WTC11 (cell line): ENCODE results near the gene PPP1R3E. TPM values are rescaled to one million over a fixed set of nuclear protein-coding genes. Genes with fewer than 3 reads are reported as not detected.

Experiments
- ATAC-seq: fragments of 200-7000 bp; cut with Tn5 transposase; 2 replicates; pipeline ENCODE4 v1.10.0; 2021; ENCODE audit warnings: mild to moderate bottlenecking, moderate library complexity
- CTCF ChIA-PET: fragments of 300-600 bp; sonication (Branson Sonifier 250); formaldehyde crosslinking; loops from one replicate; lab custom pipeline; 2021; ENCODE audit warnings: antibody characterized with exemption; lab: Charles Lee
- POLR2A ChIA-PET: fragments of 350-600 bp; sonication (Branson Sonifier 250); formaldehyde crosslinking; loops from one replicate; lab custom pipeline; 2021; ENCODE audit warnings: antibody characterized with exemption; lab: Charles Lee
- DNase-seq: peaks from one replicate; pipeline ENCODE4 v3.0.0; 2021; ENCODE audit warnings: low spot score
- H3K27ac Mint-ChIP-seq: 2 replicates; pipeline ENCODE4 v1.8.0; 2021; ENCODE audit warnings: mixed read lengths
- H3K27me3 Mint-ChIP-seq: 2 replicates; pipeline ENCODE4 v1.8.0; 2021; ENCODE audit warnings: low read depth, mild to moderate bottlenecking, moderate library complexity, mixed read lengths
- H3K36me3 Mint-ChIP-seq: 2 replicates; pipeline ENCODE4 v1.8.0; 2021; ENCODE audit warnings: mixed read lengths
- H3K4me1 Mint-ChIP-seq: 2 replicates; pipeline ENCODE4 v1.8.0; 2022; ENCODE audit warnings: mixed read lengths
- H3K4me3 Mint-ChIP-seq: 2 replicates; pipeline ENCODE4 v1.8.0; 2021; ENCODE audit warnings: mild to moderate bottlenecking, moderate library complexity, mixed read lengths
- H3K9me3 Mint-ChIP-seq: 2 replicates; pipeline ENCODE4 v1.8.0; 2021; ENCODE audit warnings: mixed read lengths
- CREM ChIP-seq: sonication (generic); formaldehyde crosslinking; IDR thresholded peaks from 2 replicates; pipeline ENCODE4 v1.8.1; 2022; ENCODE audit warnings: mild to moderate bottlenecking, missing genetic modification reagents, moderate library complexity
- ELF4 ChIP-seq: sonication (generic); formaldehyde crosslinking; IDR thresholded peaks from 2 replicates; pipeline ENCODE4 v1.8.1; 2022; ENCODE audit warnings: low read depth, mild to moderate bottlenecking, moderate library complexity, missing genetic modification reagents
- EMX1 ChIP-seq: fragments of 250-450 bp; sonication (Bioruptor Pico); IDR thresholded peaks from 2 replicates; pipeline ENCODE4 v1.8.0; 2021; ENCODE audit warnings: mild to moderate bottlenecking
- ESRRA ChIP-seq: sonication (generic); formaldehyde crosslinking; IDR thresholded peaks from 2 replicates; pipeline ENCODE4 v1.8.1; 2022; ENCODE audit warnings: mild to moderate bottlenecking, missing genetic modification reagents, borderline replicate concordance
- ETV6 ChIP-seq: sonication (generic); formaldehyde crosslinking; IDR thresholded peaks from 2 replicates; pipeline ENCODE4 v1.8.1; 2022; ENCODE audit warnings: mild to moderate bottlenecking, missing genetic modification reagents
- FOXJ3 ChIP-seq: sonication (generic); formaldehyde crosslinking; IDR thresholded peaks from 2 replicates; pipeline ENCODE4 v1.9.0; 2021; ENCODE audit warnings: missing genetic modification reagents, mild to moderate bottlenecking, borderline replicate concordance
- FOXP1 ChIP-seq: sonication (generic); formaldehyde crosslinking; IDR thresholded peaks from 2 replicates; pipeline ENCODE4 v1.8.0; 2022; ENCODE audit warnings: missing genetic modification reagents, mild to moderate bottlenecking, moderate library complexity, borderline replicate concordance
- GTF2I ChIP-seq: fragments of 250-450 bp; sonication (Bioruptor Pico); conservative IDR thresholded peaks from 2 replicates; pipeline ENCODE4 v1.4.0; 2021; ENCODE audit warnings: mild to moderate bottlenecking
- MYBL2 ChIP-seq: sonication (generic); formaldehyde crosslinking; IDR thresholded peaks from 2 replicates; pipeline ENCODE4 v1.8.1; 2023; ENCODE audit warnings: mild to moderate bottlenecking, moderate library complexity, missing genetic modification reagents
- NFATC4 ChIP-seq: fragments of 250-450 bp; sonication (Bioruptor Pico); IDR thresholded peaks from 2 replicates; pipeline ENCODE4 v1.9.0; 2021; ENCODE audit warnings: mild to moderate bottlenecking
- RELA ChIP-seq: sonication (generic); formaldehyde crosslinking; IDR thresholded peaks from 2 replicates; pipeline ENCODE4 v1.8.1; 2022; ENCODE audit warnings: missing genetic modification reagents, mild to moderate bottlenecking, borderline replicate concordance
- SMAD3 ChIP-seq: sonication (generic); formaldehyde crosslinking; IDR thresholded peaks from 2 replicates; pipeline ENCODE4 v1.8.0; 2022; ENCODE audit warnings: missing genetic modification reagents, mild to moderate bottlenecking, borderline replicate concordance
- SP1 ChIP-seq: sonication (generic); formaldehyde crosslinking; conservative IDR thresholded peaks from 2 replicates; pipeline ENCODE4 v1.8.1; 2022; ENCODE audit warnings: missing genetic modification reagents
- TCF7 ChIP-seq: sonication (generic); formaldehyde crosslinking; IDR thresholded peaks from 2 replicates; pipeline ENCODE4 v1.8.0; 2022; ENCODE audit warnings: mild to moderate bottlenecking, low read depth, missing genetic modification reagents, moderate library complexity
- TEAD4 ChIP-seq: sonication (generic); formaldehyde crosslinking; IDR thresholded peaks from 2 replicates; pipeline ENCODE4 v1.8.0; 2022; ENCODE audit warnings: mild to moderate bottlenecking, missing genetic modification reagents
- TP53 ChIP-seq: sonication (generic); formaldehyde crosslinking; IDR thresholded peaks from 2 replicates; pipeline ENCODE4 v1.8.1; 2023; ENCODE audit warnings: mild to moderate bottlenecking, missing genetic modification reagents
- ZNF121 ChIP-seq: sonication (generic); formaldehyde crosslinking; IDR thresholded peaks from 2 replicates; pipeline ENCODE4 v1.8.0; 2023; ENCODE audit warnings: missing genetic modification reagents
- ZNF232 ChIP-seq: sonication (generic); formaldehyde crosslinking; IDR thresholded peaks from 2 replicates; pipeline ENCODE4 v1.8.0; 2022; ENCODE audit warnings: mild to moderate bottlenecking, missing genetic modification reagents
- total RNA-seq: library from RNA; stranded (reverse); gene quantifications from 3 replicates; pipeline ENCODE4 v1.2.3, GENCODE V29; 2021
- TF ChIP-seq, protein P1 (sequence below): sonication (generic); formaldehyde crosslinking; IDR thresholded peaks from 2 replicates; pipeline ENCODE4 v1.8.1; 2022; ENCODE audit warnings: mild to moderate bottlenecking, missing genetic modification reagents, moderate library complexity, borderline replicate concordance
- TF ChIP-seq, protein P2 (sequence below): sonication (generic); formaldehyde crosslinking; IDR thresholded peaks from 2 replicates; pipeline ENCODE4 v1.8.1; 2022; ENCODE audit warnings: mild to moderate bottlenecking, moderate library complexity, missing genetic modification reagents
- TF ChIP-seq, protein P3 (sequence below): sonication (generic); formaldehyde crosslinking; IDR thresholded peaks from 2 replicates; pipeline ENCODE4 v1.8.1; 2023; ENCODE audit warnings: mild to moderate bottlenecking, missing genetic modification reagents, moderate library complexity
- TF ChIP-seq, protein P4 (sequence below): sonication (generic); formaldehyde crosslinking; IDR thresholded peaks from 2 replicates; pipeline ENCODE4 v1.8.0; 2022; ENCODE audit warnings: mild to moderate bottlenecking, missing genetic modification reagents
- TF ChIP-seq, protein P5 (sequence below): sonication (generic); formaldehyde crosslinking; IDR thresholded peaks from 2 replicates; pipeline ENCODE4 v1.8.0; 2023; ENCODE audit warnings: missing genetic modification reagents, mild to moderate bottlenecking, borderline replicate concordance
- TF ChIP-seq, protein P6 (sequence below): sonication (generic); formaldehyde crosslinking; IDR thresholded peaks from 2 replicates; pipeline ENCODE4 v1.8.0; 2023; ENCODE audit warnings: missing genetic modification reagents
- TF ChIP-seq, protein P7 (sequence below): sonication (generic); formaldehyde crosslinking; IDR thresholded peaks from 2 replicates; pipeline ENCODE4 v1.8.0; 2022; ENCODE audit warnings: mild to moderate bottlenecking, missing genetic modification reagents
- TF ChIP-seq, protein P8 (sequence below): sonication (generic); formaldehyde crosslinking; IDR thresholded peaks from 2 replicates; pipeline ENCODE4 v1.8.1; 2023; ENCODE audit warnings: mild to moderate bottlenecking, moderate library complexity, missing genetic modification reagents

The PPP1R3E gene
- total RNA-seq, 1 experiment from 2014 or later: 7.4 TPM

DNA sequence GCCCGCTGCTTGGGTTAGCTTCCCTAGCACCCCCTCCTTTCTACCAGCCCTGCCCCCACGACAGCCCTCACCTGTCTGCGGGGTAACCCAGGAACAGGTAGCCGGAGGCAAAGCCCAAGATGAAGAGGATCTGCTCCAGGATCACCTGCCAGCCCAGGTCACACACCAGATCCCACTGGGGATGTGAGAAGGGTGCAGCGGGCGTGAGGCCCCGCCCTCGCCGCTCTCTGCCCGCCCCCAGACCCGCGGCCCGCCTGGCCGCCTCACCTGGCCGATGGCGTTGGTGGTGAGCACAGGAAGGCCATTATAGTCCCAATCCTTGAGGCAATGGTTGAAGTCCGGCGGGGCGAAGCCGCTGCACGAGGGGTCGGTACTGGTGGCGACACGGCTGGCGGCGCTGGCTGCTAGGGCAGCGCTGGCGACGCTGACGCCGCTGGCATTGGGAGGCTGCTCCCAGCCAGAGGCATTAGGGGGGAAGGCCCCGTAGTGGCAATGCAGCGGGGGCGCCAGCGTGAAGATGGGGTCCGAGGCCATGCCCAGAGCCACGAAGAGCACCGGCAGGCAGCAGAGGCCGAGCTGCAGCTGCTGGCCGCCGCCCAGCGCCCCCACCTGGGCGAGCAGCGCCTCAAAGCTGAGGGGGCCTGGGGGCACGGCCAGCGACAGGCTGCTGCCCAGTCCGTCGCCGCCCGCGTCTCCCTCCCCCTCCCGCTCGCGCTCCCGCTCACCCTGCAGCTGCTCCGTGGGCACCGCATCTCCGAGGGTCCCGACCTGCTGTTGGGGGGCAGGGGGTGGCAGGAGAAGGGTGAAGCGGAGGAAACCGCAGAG is 49.2 kb upstream of the PPP1R3E start:
- TF ChIP-seq, protein P1, sequence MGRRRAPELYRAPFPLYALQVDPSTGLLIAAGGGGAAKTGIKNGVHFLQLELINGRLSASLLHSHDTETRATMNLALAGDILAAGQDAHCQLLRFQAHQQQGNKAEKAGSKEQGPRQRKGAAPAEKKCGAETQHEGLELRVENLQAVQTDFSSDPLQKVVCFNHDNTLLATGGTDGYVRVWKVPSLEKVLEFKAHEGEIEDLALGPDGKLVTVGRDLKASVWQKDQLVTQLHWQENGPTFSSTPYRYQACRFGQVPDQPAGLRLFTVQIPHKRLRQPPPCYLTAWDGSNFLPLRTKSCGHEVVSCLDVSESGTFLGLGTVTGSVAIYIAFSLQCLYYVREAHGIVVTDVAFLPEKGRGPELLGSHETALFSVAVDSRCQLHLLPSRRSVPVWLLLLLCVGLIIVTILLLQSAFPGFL (CRISPR knock-in tag): no peak
- TF ChIP-seq, protein P2, sequence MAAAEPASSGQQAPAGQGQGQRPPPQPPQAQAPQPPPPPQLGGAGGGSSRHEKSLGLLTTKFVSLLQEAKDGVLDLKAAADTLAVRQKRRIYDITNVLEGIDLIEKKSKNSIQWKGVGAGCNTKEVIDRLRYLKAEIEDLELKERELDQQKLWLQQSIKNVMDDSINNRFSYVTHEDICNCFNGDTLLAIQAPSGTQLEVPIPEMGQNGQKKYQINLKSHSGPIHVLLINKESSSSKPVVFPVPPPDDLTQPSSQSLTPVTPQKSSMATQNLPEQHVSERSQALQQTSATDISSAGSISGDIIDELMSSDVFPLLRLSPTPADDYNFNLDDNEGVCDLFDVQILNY (CRISPR knock-in tag): 0 out of 2 replicates have a peak, but pooled peaks have one; percentile 66
- TF ChIP-seq FOXP1 (peak; percentile 70; the same call in 1 of the 2 replicates), TEAD4 (no peak), SP1 (0 out of 2 replicates have a peak, but pooled peaks have one; percentile 23), ESRRA (CRISPR knock-in tag) (no peak), ETV6 (CRISPR knock-in tag) (peak; percentile 25; the same call in 1 of the 2 replicates), ZNF232 (CRISPR knock-in tag) (0 out of 2 replicates have a peak, but pooled peaks have one; percentile 34), ELF4 (no peak), TP53 (CRISPR knock-in tag) (0 out of 2 replicates have a peak, but pooled peaks have one; percentile 6), ZNF121 (CRISPR knock-in tag) (peak; percentile 48; the same call in 1 of the 2 replicates), RELA (CRISPR knock-in tag) (peak; percentile 26; the same call in 1 of the 2 replicates), EMX1 (CRISPR knock-in tag) (no peak), SMAD3 (CRISPR knock-in tag) (0 out of 2 replicates have a peak, but pooled peaks have one; percentile 58), CREM (no peak), FOXJ3 (CRISPR knock-in tag) (no peak), TCF7 (no peak), MYBL2 (CRISPR knock-in tag) (0 out of 2 replicates have a peak, but pooled peaks have one; percentile 12), NFATC4 (CRISPR knock-in tag) (no peak), GTF2I (no peak)
- TF ChIP-seq, protein P3, sequence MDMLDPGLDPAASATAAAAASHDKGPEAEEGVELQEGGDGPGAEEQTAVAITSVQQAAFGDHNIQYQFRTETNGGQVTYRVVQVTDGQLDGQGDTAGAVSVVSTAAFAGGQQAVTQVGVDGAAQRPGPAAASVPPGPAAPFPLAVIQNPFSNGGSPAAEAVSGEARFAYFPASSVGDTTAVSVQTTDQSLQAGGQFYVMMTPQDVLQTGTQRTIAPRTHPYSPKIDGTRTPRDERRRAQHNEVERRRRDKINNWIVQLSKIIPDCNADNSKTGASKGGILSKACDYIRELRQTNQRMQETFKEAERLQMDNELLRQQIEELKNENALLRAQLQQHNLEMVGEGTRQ: no peak
- TF ChIP-seq, protein P4, sequence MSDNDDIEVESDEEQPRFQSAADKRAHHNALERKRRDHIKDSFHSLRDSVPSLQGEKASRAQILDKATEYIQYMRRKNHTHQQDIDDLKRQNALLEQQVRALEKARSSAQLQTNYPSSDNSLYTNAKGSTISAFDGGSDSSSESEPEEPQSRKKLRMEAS: peak; percentile 83; the same call in 1 of the 2 replicates
- TF ChIP-seq, protein P5, sequence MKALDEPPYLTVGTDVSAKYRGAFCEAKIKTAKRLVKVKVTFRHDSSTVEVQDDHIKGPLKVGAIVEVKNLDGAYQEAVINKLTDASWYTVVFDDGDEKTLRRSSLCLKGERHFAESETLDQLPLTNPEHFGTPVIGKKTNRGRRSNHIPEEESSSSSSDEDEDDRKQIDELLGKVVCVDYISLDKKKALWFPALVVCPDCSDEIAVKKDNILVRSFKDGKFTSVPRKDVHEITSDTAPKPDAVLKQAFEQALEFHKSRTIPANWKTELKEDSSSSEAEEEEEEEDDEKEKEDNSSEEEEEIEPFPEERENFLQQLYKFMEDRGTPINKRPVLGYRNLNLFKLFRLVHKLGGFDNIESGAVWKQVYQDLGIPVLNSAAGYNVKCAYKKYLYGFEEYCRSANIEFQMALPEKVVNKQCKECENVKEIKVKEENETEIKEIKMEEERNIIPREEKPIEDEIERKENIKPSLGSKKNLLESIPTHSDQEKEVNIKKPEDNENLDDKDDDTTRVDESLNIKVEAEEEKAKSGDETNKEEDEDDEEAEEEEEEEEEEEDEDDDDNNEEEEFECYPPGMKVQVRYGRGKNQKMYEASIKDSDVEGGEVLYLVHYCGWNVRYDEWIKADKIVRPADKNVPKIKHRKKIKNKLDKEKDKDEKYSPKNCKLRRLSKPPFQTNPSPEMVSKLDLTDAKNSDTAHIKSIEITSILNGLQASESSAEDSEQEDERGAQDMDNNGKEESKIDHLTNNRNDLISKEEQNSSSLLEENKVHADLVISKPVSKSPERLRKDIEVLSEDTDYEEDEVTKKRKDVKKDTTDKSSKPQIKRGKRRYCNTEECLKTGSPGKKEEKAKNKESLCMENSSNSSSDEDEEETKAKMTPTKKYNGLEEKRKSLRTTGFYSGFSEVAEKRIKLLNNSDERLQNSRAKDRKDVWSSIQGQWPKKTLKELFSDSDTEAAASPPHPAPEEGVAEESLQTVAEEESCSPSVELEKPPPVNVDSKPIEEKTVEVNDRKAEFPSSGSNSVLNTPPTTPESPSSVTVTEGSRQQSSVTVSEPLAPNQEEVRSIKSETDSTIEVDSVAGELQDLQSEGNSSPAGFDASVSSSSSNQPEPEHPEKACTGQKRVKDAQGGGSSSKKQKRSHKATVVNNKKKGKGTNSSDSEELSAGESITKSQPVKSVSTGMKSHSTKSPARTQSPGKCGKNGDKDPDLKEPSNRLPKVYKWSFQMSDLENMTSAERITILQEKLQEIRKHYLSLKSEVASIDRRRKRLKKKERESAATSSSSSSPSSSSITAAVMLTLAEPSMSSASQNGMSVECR (CRISPR knock-in tag): peak; percentile 59
- TF ChIP-seq, protein P6, sequence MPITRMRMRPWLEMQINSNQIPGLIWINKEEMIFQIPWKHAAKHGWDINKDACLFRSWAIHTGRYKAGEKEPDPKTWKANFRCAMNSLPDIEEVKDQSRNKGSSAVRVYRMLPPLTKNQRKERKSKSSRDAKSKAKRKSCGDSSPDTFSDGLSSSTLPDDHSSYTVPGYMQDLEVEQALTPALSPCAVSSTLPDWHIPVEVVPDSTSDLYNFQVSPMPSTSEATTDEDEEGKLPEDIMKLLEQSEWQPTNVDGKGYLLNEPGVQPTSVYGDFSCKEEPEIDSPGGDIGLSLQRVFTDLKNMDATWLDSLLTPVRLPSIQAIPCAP (CRISPR knock-in tag): no peak
- TF ChIP-seq, protein P7, sequence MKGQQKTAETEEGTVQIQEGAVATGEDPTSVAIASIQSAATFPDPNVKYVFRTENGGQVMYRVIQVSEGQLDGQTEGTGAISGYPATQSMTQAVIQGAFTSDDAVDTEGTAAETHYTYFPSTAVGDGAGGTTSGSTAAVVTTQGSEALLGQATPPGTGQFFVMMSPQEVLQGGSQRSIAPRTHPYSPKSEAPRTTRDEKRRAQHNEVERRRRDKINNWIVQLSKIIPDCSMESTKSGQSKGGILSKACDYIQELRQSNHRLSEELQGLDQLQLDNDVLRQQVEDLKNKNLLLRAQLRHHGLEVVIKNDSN (CRISPR knock-in tag): 0 out of 2 replicates have a peak, but pooled peaks have one; percentile 12
- TF ChIP-seq, protein P8, sequence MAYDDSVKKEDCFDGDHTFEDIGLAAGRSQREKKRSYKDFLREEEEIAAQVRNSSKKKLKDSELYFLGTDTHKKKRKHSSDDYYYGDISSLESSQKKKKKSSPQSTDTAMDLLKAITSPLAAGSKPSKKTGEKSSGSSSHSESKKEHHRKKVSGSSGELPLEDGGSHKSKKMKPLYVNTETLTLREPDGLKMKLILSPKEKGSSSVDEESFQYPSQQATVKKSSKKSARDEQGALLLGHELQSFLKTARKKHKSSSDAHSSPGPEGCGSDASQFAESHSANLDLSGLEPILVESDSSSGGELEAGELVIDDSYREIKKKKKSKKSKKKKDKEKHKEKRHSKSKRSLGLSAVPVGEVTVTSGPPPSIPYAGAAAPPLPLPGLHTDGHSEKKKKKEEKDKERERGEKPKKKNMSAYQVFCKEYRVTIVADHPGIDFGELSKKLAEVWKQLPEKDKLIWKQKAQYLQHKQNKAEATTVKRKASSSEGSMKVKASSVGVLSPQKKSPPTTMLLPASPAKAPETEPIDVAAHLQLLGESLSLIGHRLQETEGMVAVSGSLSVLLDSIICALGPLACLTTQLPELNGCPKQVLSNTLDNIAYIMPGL (CRISPR knock-in tag): peak; percentile 96
- peak; percentile 54 for DNase-seq
- ATAC-seq: peak; percentile 49
- peaks cover 16% of the 10 kb centered on the region for H3K36me3 Mint-ChIP-seq
- H3K4me3 Mint-ChIP-seq: peak overlapping the region; percentile 63
- no peaks in the 10 kb centered on the region for H3K9me3 Mint-ChIP-seq
- H3K4me1 Mint-ChIP-seq: peaks cover 11% of the 10 kb centered on the region
- H3K27ac Mint-ChIP-seq: no peak overlapping the region
- CTCF ChIA-PET: interaction anchor here (0.8 to 5.4 kb wide), 19 partner anchors 8 to 283 kb away, joined by 3 to 73 read pairs (median 5); partner anchors contain the start of genes BCL2L2, CMTM5, EFS and PABPN1
- peaks cover 43% of the 10 kb centered on the region for H3K27me3 Mint-ChIP-seq
- POLR2A ChIA-PET: interaction anchor here (0.9 to 3.1 kb wide), 9 partner anchors 9 to 208 kb away, joined by 3 to 17 read pairs (median 3); partner anchors contain the start of gene PABPN1
